MM.1S (cell line): ENCODE data around the gene FANCG.

Source experiments
- DNase-seq: peaks from one replicate; pipeline ENCODE4 v3.0.0-alpha.2; 2015
- H2AFZ ChIP-seq: fragments of 300-600 bp; sonication (generic); 2 replicates; pipeline ENCODE4 v1.6.0; 2016; ENCODE audit warnings: antibody characterized with exemption, low read length
- H3F3A ChIP-seq: fragments of 300-600 bp; sonication (generic); 2 replicates; pipeline ENCODE4 v1.6.1; 2016; ENCODE audit warnings: mild to moderate bottlenecking, antibody characterized with exemption, low read length, moderate library complexity, mixed read lengths; ENCODE audit not compliant: insufficient read depth
- H3K27ac ChIP-seq: fragments of 300-600 bp; sonication (generic); 2 replicates; pipeline ENCODE4 v1.5.1; 2016; ENCODE audit warnings: mild to moderate bottlenecking, low read length
- H3K27me3 ChIP-seq: fragments of 300-600 bp; sonication (generic); replicated peaks from 2 replicates; pipeline ENCODE4 v1.6.0; 2016; ENCODE audit warnings: low read length; ENCODE audit not compliant: insufficient read depth
- H3K36me3 ChIP-seq: fragments of 300-600 bp; sonication (generic); replicated peaks from 2 replicates; pipeline ENCODE4 v1.6.1; 2016; ENCODE audit warnings: mild to moderate bottlenecking, low read length, mixed read lengths; ENCODE audit not compliant: insufficient read depth
- H3K4me1 ChIP-seq: fragments of 300-600 bp; sonication (generic); 2 replicates; pipeline ENCODE4 v1.6.1; 2016; ENCODE audit warnings: low read length, mixed read lengths
- H3K4me2 ChIP-seq: fragments of 300-600 bp; sonication (generic); 2 replicates; pipeline ENCODE4 v1.6.0; 2016; ENCODE audit warnings: low read depth, low read length
- H3K4me3 ChIP-seq: fragments of 300-600 bp; sonication (generic); 2 replicates; pipeline ENCODE4 v1.5.1; 2016; ENCODE audit warnings: low read length, mixed read lengths
- H3K79me2 ChIP-seq: fragments of 300-600 bp; sonication (generic); 2 replicates; pipeline ENCODE4 v1.6.1; 2016; ENCODE audit warnings: mixed run types, low read length, mixed read lengths
- H3K9ac ChIP-seq: fragments of 300-600 bp; sonication (generic); 2 replicates; pipeline ENCODE4 v1.6.1; 2016; ENCODE audit warnings: low read length, mixed read lengths
- H3K9me2 ChIP-seq: fragments of 300-600 bp; sonication (generic); replicated peaks from 2 replicates; pipeline ENCODE4 v1.6.1; 2016; ENCODE audit warnings: mild to moderate bottlenecking, low read length, mixed read lengths; ENCODE audit not compliant: insufficient read depth
- H3K9me3 ChIP-seq: fragments of 300-600 bp; sonication (generic); replicated peaks from 2 replicates; pipeline ENCODE4 v1.6.1; 2016; ENCODE audit warnings: mild to moderate bottlenecking, low read length, mixed read lengths; ENCODE audit not compliant: insufficient read depth
- H4K20me1 ChIP-seq: fragments of 300-600 bp; sonication (generic); 2 replicates; pipeline ENCODE4 v1.6.1; 2016; ENCODE audit warnings: mild to moderate bottlenecking, low read length, moderate library complexity, mixed read lengths; ENCODE audit not compliant: insufficient read depth
- CTCF ChIP-seq: fragments of 300-600 bp; sonication (generic); IDR thresholded peaks from 2 replicates; pipeline ENCODE4 v1.5.1; 2016; ENCODE audit warnings: antibody characterized with exemption, low read length, mixed read lengths
- EZH2 ChIP-seq: fragments of 300-600 bp; sonication (generic); optimal IDR thresholded peaks from 2 replicates; pipeline ENCODE3; 2017; ENCODE audit warnings: low read depth, mild to moderate bottlenecking, antibody characterized with exemption, low read length, mixed read lengths
- EZH2phosphoT487 ChIP-seq: fragments of 300-600 bp; sonication (generic); IDR thresholded peaks from 2 replicates; pipeline ENCODE4 v1.6.1; 2018; ENCODE audit warnings: antibody characterized with exemption, low read length

The FANCG gene

GRCh38 chr9:35112257-35113020 is 32.7 kb upstream of the FANCG start:
- Histone ChIP-seq H3K27me3 (no peaks in the 10 kb centered on the region), H3K9me2 (no peaks in the 10 kb centered on the region), H3K4me1 (peaks cover 28% of the 10 kb centered on the region), H3F3A (peaks cover 21% of the 10 kb centered on the region; the same call in 1 of the 2 replicates), H3K4me2 (peak overlapping the region; percentile 61; the same call in 1 of the 2 replicates), H3K9ac (no peak overlapping the region), H3K27ac (no peak overlapping the region), H4K20me1 (no peaks in the 10 kb centered on the region), H3K9me3 (no peaks in the 10 kb centered on the region), H3K79me2 (peaks cover 16% of the 10 kb centered on the region), H3K36me3 (no peaks in the 10 kb centered on the region), H2AFZ (no peak overlapping the region), H3K4me3 (no peak overlapping the region)
- no peak for TF ChIP-seq EZH2phosphoT487
- TF ChIP-seq CTCF, result no peak
- no peak for TF ChIP-seq EZH2
- DNase-seq, result no peak

- H3K79me2 ChIP-seq, result peaks cover 16% of the 10 kb centered on the region
- H3K36me3 ChIP-seq, result no peaks in the 10 kb centered on the region
- H3K9me2 ChIP-seq, result no peaks in the 10 kb centered on the region
- no peaks in the 10 kb centered on the region for H3K9me3 ChIP-seq
- peak overlapping the region; percentile 70 for H3K4me3 ChIP-seq
- H3F3A ChIP-seq, result peaks cover 16% of the 10 kb centered on the region; the same call in 1 of the 2 replicates
- H3K27ac ChIP-seq, result no peak overlapping the region
- H3K9ac ChIP-seq, result peak overlapping the region; percentile 61; the same call in 1 of the 2 replicates
- TF ChIP-seq CTCF, result no peak
- no peak for TF ChIP-seq EZH2phosphoT487
- no peak for TF ChIP-seq EZH2
- H3K4me1 ChIP-seq, result peaks cover 28% of the 10 kb centered on the region
- H2AFZ ChIP-seq, result peak overlapping the region; percentile 72
- no peaks in the 10 kb centered on the region for H4K20me1 ChIP-seq
- peak overlapping the region; percentile 97 for H3K4me2 ChIP-seq
- DNase-seq, result peak; percentile 99
- no peaks in the 10 kb centered on the region for H3K27me3 ChIP-seq
These were observed 31.5 kb upstream of the FANCG start for GRCh38 chr9:35111001-35111933.

GRCh38 chr9:35110327-35110761 is 30.6 kb upstream of the FANCG start:
- Histone ChIP-seq H3K27ac (no peak overlapping the region), H3K4me3 (no peak overlapping the region), H3K27me3 (no peaks in the 10 kb centered on the region), H3K79me2 (peaks cover 16% of the 10 kb centered on the region), H2AFZ (no peak overlapping the region), H3K9me3 (no peaks in the 10 kb centered on the region), H3K4me2 (no peak overlapping the region), H3K36me3 (no peaks in the 10 kb centered on the region), H3K9ac (no peak overlapping the region), H3K9me2 (no peaks in the 10 kb centered on the region), H3K4me1 (peaks cover 28% of the 10 kb centered on the region), H3F3A (peaks cover 12% of the 10 kb centered on the region; the same call in 1 of the 2 replicates), H4K20me1 (no peaks in the 10 kb centered on the region)
- no peak for DNase-seq
- TF ChIP-seq EZH2 (no peak), CTCF (no peak), EZH2phosphoT487 (no peak)
